ENCODE data around the gene USP49. TPM values are rescaled to one million over a fixed set of nuclear protein-coding genes. Genes with fewer than 3 reads are reported as not detected.

The USP49 gene
- total and polyA plus RNA-seq, 2 experiments from 2014 or later, result 5.0 to 8.5 TPM

GRCh38 chr6:41937861-41938574 is 42.8 kb upstream of the USP49 start:
- Histone ChIP-seq H3K27ac (no peak overlapping the region), H3K4me3 (no peak overlapping the region), H3K27me3 (peaks cover 3% of the 10 kb centered on the region), H3K36me3 (peaks cover 10% of the 10 kb centered on the region), H3K4me1 (ENCODE audit: low read depth) (peaks cover 6% of the 10 kb centered on the region), H3K9me3 (ENCODE audit: low read depth) (no peaks in the 10 kb centered on the region)
- no peak for TF ChIP-seq CTCF (IDR thresholded peaks at IDR 0.05; ENCODE audit: low read depth, low read length)
- DNase-seq (ENCODE audit: low read depth in 1 of 2, low spot score in 1 of 2), result peak in 1 of 2 donors; percentile 77

GRCh38 chr6:41937472-41937860 is 42.3 kb upstream of the USP49 start:
- Histone ChIP-seq H3K27me3 (peaks cover 3% of the 10 kb centered on the region), H3K4me1 (ENCODE audit: low read depth) (peaks cover 6% of the 10 kb centered on the region), H3K36me3 (peaks cover 15% of the 10 kb centered on the region), H3K9me3 (ENCODE audit: low read depth) (no peaks in the 10 kb centered on the region), H3K4me3 (no peak overlapping the region), H3K27ac (no peak overlapping the region)
- no peak for DNase-seq (ENCODE audit: low read depth in 1 of 2, low spot score in 1 of 2)
- TF ChIP-seq CTCF (IDR thresholded peaks at IDR 0.05; ENCODE audit: low read depth, low read length), result no peak

DNA sequence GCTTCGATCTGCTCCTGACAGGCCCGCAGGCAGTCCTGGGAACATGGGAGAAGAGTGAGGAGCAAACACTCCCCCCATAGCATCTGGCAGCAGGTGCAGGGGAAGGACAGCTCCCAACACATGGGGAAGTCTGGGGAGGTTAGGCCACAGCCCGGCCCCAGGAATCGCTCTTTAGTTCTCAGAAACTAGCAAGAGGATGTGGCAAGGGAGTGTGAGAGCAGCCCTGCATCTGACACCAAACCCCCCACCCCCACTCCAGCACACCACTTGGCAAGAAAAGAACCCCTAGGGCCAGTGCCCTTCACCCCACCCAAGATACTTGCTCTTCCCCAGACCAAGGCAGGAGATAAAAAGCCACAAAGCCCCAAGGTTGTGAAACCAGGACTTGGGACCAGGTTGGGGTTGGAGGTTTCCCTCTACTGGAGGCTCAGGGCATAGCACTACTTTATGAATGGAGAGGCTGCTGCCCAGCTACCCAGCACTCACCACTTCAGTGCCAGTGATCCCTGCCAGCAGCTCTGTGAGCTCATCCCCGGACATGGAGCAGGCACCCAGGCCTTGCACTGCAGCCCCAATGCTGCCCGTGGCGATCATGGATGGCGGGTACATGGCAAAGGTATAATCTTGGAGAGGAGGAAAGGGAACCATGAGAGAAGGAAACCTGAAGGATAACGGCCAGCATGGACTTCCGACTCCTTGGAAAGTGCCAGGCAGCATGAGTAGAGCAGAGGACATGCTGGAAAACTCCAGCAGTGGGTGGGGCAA is 41.1 kb upstream of the USP49 start:
- H3K27me3 ChIP-seq, result peaks cover 3% of the 10 kb centered on the region
- no peak overlapping the region for H3K4me3 ChIP-seq
- peak; percentile 78 to 98 for DNase-seq (ENCODE audit: low read depth in 1 of 2, low spot score in 1 of 2)
- H3K36me3 ChIP-seq, result peaks cover 26% of the 10 kb centered on the region
- H3K27ac ChIP-seq, result peak overlapping the region; percentile 58
- peak; percentile 96 for TF ChIP-seq CTCF (IDR thresholded peaks at IDR 0.05; ENCODE audit: low read depth, low read length)
- peaks cover 6% of the 10 kb centered on the region for H3K4me1 ChIP-seq (ENCODE audit: low read depth)
- no peaks in the 10 kb centered on the region for H3K9me3 ChIP-seq (ENCODE audit: low read depth)

GRCh38 chr6:41935685-41936072 is 40.5 kb upstream of the USP49 start:
- peak overlapping the region; percentile 58 for H3K27ac ChIP-seq
- H3K9me3 ChIP-seq (ENCODE audit: low read depth), result no peaks in the 10 kb centered on the region
- peaks cover 6% of the 10 kb centered on the region for H3K4me1 ChIP-seq (ENCODE audit: low read depth)
- peaks cover 31% of the 10 kb centered on the region for H3K36me3 ChIP-seq
- no peak for DNase-seq (ENCODE audit: low read depth in 1 of 2, low spot score in 1 of 2)
- TF ChIP-seq CTCF (IDR thresholded peaks at IDR 0.05; ENCODE audit: low read depth, low read length), result no peak
- peaks cover 3% of the 10 kb centered on the region for H3K27me3 ChIP-seq
- no peak overlapping the region for H3K4me3 ChIP-seq

DNA sequence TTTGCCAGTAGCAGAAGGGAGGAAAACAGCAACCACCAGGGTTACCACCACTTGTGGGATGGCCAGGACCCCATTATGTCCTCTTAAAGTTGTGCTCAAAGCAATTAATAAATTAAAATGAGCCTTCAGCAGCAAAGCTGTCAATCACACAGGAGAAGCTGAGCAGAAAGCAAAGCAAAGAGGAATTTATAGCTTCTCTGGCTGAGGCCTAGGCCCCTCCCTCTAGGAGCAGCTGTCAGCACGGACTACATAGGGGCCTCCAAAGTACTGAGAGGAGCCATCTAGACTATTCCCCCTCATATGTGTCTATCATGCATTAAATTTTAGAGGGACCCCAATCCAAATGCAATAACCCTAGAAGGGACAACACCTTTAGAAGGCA is 40.0 kb upstream of the USP49 start:
- H3K4me1 ChIP-seq (ENCODE audit: low read depth), result peaks cover 6% of the 10 kb centered on the region
- H3K27me3 ChIP-seq, result peaks cover under 1% of the 10 kb centered on the region
- TF ChIP-seq CTCF (IDR thresholded peaks at IDR 0.05; ENCODE audit: low read depth, low read length), result no peak
- H3K9me3 ChIP-seq (ENCODE audit: low read depth), result no peaks in the 10 kb centered on the region
- H3K36me3 ChIP-seq, result peaks cover 36% of the 10 kb centered on the region
- DNase-seq (ENCODE audit: low read depth in 1 of 2, low spot score in 1 of 2), result no peak
- peak overlapping the region; percentile 30 for H3K27ac ChIP-seq
- H3K4me3 ChIP-seq, result no peak overlapping the region

Measured in cardiac muscle cell (in vitro differentiated cells and primary cell).